Kidney (tissue), 14 donors: Measurements from ENCODE around the gene WWP2. TPM values are rescaled to one million over a fixed set of nuclear protein-coding genes. Genes with fewer than 3 reads are reported as not detected.
A peak's percentile ranks its signal among the peaks of the same experiment; 100 is the strongest.

Source experiments
- DNase-seq, 5 donors: peaks; one replicate each; pipeline ENCODE4 v3.0.0-alpha.2; 2013 to 2020
- FAIRE-seq: peaks from 2 replicates; lab custom pipeline; 2012; peaks lifted over from hg19 to GRCh38; lab: Jason Lieb, UNC
- H3K27ac ChIP-seq, 2 donors: one replicate each; pipeline ENCODE4 v1.7.0; 2013; ENCODE audit warnings: low read depth in 2 of 2, low read length in 2 of 2, inconsistent platforms in 1 of 2
- H3K27me3 ChIP-seq: one replicate; pipeline ENCODE4 v1.7.1; 2013; ENCODE audit warnings: low read length, inconsistent platforms; ENCODE audit not compliant: control insufficient read depth, insufficient read depth
- H3K36me3 ChIP-seq, 3 donors: one replicate each; pipeline versions ENCODE4 v1.7.0 to v1.7.1; 2013; ENCODE audit warnings: low read length in 3 of 3, control low read depth in 1 of 3, inconsistent platforms in 1 of 3; ENCODE audit not compliant: insufficient read depth in 3 of 3, control insufficient read depth in 2 of 3
- H3K4me1 ChIP-seq, 3 donors: one replicate each; pipeline versions ENCODE4 v1.7.0 to v1.7.1; 2013; ENCODE audit warnings: low read length in 3 of 3, inconsistent platforms in 1 of 3, low read depth in 1 of 3; ENCODE audit not compliant: control insufficient read depth in 2 of 3, insufficient read depth in 2 of 3
- H3K4me3 ChIP-seq, 3 donors: one replicate each; pipeline versions ENCODE4 v1.7.0 to v1.8.1; 2013; ENCODE audit warnings: low read length in 3 of 3, control low read depth in 1 of 3, inconsistent platforms in 1 of 3
- H3K9ac ChIP-seq, 3 donors: one replicate each; pipeline versions ENCODE4 v1.7.0 to v1.7.1; 2013; ENCODE audit warnings: low read length in 3 of 3, control low read depth in 1 of 3, inconsistent platforms in 1 of 3
- H3K9me3 ChIP-seq, 3 donors: one replicate each; pipeline versions ENCODE4 v1.7.0 to v1.7.1; 2013; ENCODE audit warnings: low read length in 3 of 3, control low read depth in 1 of 3, inconsistent platforms in 1 of 3; ENCODE audit not compliant: control insufficient read depth in 2 of 3, insufficient read depth in 1 of 3
- intact Hi-C: fragments of 100-400 bp; cut with DNase I; formaldehyde crosslinking; loops from one replicate; pipeline ENCODE4 v1.11.1; 2022
- polyA plus RNA-seq: library from polyadenylated mRNA; stranded (reverse); fragments of 350-450 nt; fragmentation: Illumina TruSeq; extraction: RNeasy Lipid Tissue Mini Kit (QIAGEN cat#74804); gene quantifications from one replicate; pipeline ENCODE4 v1.2.3, GENCODE V29; 2014; ENCODE audit warnings: low read depth, low replicate concordance; ENCODE audit not compliant: insufficient read depth
- total RNA-seq: library from RNA; stranded (reverse); fragmentation: NEBNext Ultra II Directional; extraction: Animal tissue kit (Norgen Biotek cat#: 25700); gene quantifications from one replicate; pipeline ENCODE4 v1.2.1, GENCODE V29; 2021
- TF ChIP-seq, protein P1 (sequence below): IDR thresholded peaks from 3 replicates; pipeline ENCODE4 v1.5.1; 2012; ENCODE audit warnings: mild to moderate bottlenecking, moderate library complexity, borderline replicate concordance; ENCODE audit not compliant: insufficient read depth; ENCODE audit errors: extremely low read depth
- donor health status: control.
- donor health status: control.
- donor health status: control.
- donor health status: control.
- donor health status: control.
- donor health status: DM: yes; HTN: yes; CAD: no.
- donor health status: Normal renal cell carcinoma (clear cell type).

WWP2 gene
- total and polyA plus RNA-seq, 2 donors from 2014 or later = 30.0 to 128 TPM

DNA sequence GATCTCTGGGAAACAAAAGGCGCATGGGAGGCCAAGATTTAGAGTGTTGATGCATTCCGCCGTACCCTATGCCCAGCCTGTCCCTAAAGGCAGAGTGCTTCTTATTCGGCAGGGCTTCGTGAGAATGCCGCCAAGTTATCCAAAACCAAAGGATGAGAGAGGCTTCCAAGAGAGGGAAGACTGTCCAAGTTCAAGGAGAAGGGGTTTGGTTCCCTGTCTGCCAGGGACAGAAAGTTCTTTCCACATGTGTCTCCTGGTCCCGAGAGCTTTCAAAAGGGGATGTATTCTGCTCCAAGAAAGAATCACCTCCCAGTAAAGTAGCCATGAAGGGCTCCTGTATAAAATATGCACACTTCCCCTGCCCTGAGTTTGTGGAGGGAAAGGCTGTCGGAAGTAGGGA, 146.9 kb downstream of the WWP2 start:
- H3K9ac ChIP-seq = no peak overlapping the region
- no peak for FAIRE-seq
- TF ChIP-seq, protein P1, sequence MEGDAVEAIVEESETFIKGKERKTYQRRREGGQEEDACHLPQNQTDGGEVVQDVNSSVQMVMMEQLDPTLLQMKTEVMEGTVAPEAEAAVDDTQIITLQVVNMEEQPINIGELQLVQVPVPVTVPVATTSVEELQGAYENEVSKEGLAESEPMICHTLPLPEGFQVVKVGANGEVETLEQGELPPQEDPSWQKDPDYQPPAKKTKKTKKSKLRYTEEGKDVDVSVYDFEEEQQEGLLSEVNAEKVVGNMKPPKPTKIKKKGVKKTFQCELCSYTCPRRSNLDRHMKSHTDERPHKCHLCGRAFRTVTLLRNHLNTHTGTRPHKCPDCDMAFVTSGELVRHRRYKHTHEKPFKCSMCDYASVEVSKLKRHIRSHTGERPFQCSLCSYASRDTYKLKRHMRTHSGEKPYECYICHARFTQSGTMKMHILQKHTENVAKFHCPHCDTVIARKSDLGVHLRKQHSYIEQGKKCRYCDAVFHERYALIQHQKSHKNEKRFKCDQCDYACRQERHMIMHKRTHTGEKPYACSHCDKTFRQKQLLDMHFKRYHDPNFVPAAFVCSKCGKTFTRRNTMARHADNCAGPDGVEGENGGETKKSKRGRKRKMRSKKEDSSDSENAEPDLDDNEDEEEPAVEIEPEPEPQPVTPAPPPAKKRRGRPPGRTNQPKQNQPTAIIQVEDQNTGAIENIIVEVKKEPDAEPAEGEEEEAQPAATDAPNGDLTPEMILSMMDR = no peak
- peaks cover 2 to 11% (median 7%) of the 10 kb centered on the region in 3 donors for H3K36me3 ChIP-seq
- DNase-seq = no peak
- intact Hi-C loops = no loop called here
- H3K4me3 ChIP-seq = no peak overlapping the region
- no peaks in the 10 kb centered on the region for H3K9me3 ChIP-seq
- H3K4me1 ChIP-seq = peaks cover 0 to 7% (median 3%) of the 10 kb centered on the region in 3 donors
- H3K27me3 ChIP-seq = no peaks in the 10 kb centered on the region
- H3K27ac ChIP-seq = no peak overlapping the region

DNA sequence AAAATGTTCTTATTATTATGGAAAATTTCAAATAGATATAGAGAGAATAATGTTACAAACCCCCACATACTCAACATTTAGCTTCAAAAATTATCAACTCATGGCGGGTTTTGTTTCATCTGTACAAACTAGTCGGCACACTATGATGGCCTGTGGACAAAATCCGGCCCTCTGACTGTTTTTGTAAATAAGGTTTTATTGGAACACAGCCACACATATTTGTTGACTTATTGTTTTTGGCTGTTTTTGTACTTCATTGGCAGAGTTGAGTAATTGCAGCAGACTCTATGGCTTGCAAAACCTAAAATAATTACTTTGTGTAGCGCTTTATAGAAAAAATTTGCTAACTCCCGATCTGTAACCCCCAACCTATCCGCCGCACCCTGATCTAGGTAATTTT, 147.6 kb downstream of the WWP2 start:
- Histone ChIP-seq H3K9ac (no peak overlapping the region), H3K4me1 (peaks cover 0 to 7% (median 3%) of the 10 kb centered on the region in 3 donors), H3K4me3 (no peak overlapping the region), H3K36me3 (peaks cover 2 to 11% (median 7%) of the 10 kb centered on the region in 3 donors), H3K9me3 (no peaks in the 10 kb centered on the region), H3K27me3 (no peaks in the 10 kb centered on the region), H3K27ac (no peak overlapping the region)
- intact Hi-C loops = no loop called here
- peak; percentile 13 for FAIRE-seq
- TF ChIP-seq, protein P1 = no peak
- DNase-seq = no peak

DNA sequence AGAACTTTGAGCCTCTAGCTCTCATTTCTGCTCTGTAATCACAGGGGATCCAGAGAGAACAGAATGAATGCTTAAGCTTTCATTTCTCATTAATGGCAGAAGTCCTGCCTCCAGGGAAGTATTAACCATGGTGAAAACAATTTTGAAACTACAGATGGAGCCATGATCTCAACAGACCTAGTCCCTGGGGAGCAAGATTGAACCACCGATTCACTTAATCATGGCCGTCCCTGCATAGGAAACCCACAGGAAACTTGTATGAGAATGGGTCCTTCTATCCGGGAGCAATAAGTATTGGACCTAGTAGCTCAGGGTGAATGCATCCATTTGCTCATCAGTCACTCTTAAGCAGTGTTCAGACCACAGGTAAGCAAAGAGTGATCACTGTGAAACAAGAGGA, 148.8 kb downstream of the WWP2 start:
- Histone ChIP-seq H3K36me3 (peaks cover 2 to 11% (median 7%) of the 10 kb centered on the region in 3 donors), H3K4me1 (peaks cover 0 to 7% (median 3%) of the 10 kb centered on the region in 3 donors), H3K9ac (no peak overlapping the region), H3K27ac (peak overlapping the region in 1 of 2 donors; percentile 35), H3K27me3 (no peaks in the 10 kb centered on the region), H3K4me3 (peak overlapping the region in 1 of 3 donors; percentile 16), H3K9me3 (no peaks in the 10 kb centered on the region)
- no peak for DNase-seq
- TF ChIP-seq, protein P1 = no peak
- intact Hi-C loops = no loop called here
- FAIRE-seq = no peak

DNA sequence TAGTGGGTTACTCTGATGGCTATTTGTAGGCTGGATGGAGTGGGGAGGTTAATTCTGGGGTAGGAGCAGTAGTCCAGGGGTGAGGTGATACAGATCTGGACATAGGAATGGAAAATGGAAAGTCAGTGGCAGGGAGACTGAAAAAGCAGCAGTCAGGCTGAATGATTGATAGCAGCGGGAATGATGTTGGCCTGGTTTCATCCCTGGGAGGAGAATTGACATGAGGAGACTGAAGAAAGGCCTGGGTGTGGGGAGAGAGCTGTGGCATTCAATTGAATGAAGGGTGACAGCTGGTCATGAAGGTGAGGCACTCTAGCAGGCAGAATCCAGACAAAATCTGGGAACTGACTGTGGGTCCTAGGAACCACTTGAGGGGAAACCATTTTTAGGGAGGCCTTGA, 154.3 kb downstream of the WWP2 start:
- Histone ChIP-seq H3K36me3 (no peaks in the 10 kb centered on the region), H3K27ac (peak overlapping the region; percentile 8 to 77), H3K27me3 (no peaks in the 10 kb centered on the region), H3K9me3 (no peaks in the 10 kb centered on the region), H3K4me1 (peaks cover 0 to 15% (median 13%) of the 10 kb centered on the region in 3 donors), H3K4me3 (no peak overlapping the region), H3K9ac (no peak overlapping the region)
- intact Hi-C loops = no loop called here
- FAIRE-seq (no peak), DNase-seq (no peak)
- TF ChIP-seq, protein P1 = no peak
